Measurements from ENCODE around the gene MAML3.

MAML3 gene

GRCh38 chr4:139802931-139803330, 351.1 kb downstream of the MAML3 start:
- no peak for DNase-seq

- no peak for DNase-seq
Observed at GRCh38 chr4:139802488-139802887, 351.5 kb downstream of the MAML3 start.

GRCh38 chr4:139801895-139802294, 352.1 kb downstream of the MAML3 start:
- no peak for DNase-seq

- no peak for DNase-seq
Observed at GRCh38 chr4:139800082-139800481, 353.9 kb downstream of the MAML3 start.

- DNase-seq, result no peak
Observed at GRCh38 chr4:139799615-139800014, 354.4 kb downstream of the MAML3 start.

- no peak for DNase-seq
Observed at GRCh38 chr4:139798456-139798855, 355.5 kb downstream of the MAML3 start.

GRCh38 chr4:139797287-139797686, 356.7 kb downstream of the MAML3 start:
- DNase-seq, result no peak

GRCh38 chr4:139795527-139796314, 358.3 kb downstream of the MAML3 start:
- no peak for DNase-seq

- DNase-seq, result no peak
Observed at GRCh38 chr4:139794158-139794954, 359.6 kb downstream of the MAML3 start.

GRCh38 chr4:139791681-139792080, 362.3 kb downstream of the MAML3 start:
- no peak for DNase-seq

- no peak for DNase-seq
Observed at GRCh38 chr4:139790291-139790690, 363.7 kb downstream of the MAML3 start.

GRCh38 chr4:139789096-139789654, 364.8 kb downstream of the MAML3 start:
- DNase-seq, result no peak

GRCh38 chr4:139786494-139787354, 367.3 kb downstream of the MAML3 start:
- no peak for DNase-seq

GRCh38 chr4:139785356-139785755, 368.6 kb downstream of the MAML3 start:
- no peak for DNase-seq

- no peak for DNase-seq
Observed at GRCh38 chr4:139783741-139784484, 370.1 kb downstream of the MAML3 start.

GRCh38 chr4:139782926-139783522, 371.0 kb downstream of the MAML3 start:
- no peak for DNase-seq

- DNase-seq, result no peak
Observed at GRCh38 chr4:139781066-139781465, 372.9 kb downstream of the MAML3 start.

- DNase-seq, result no peak
Observed at GRCh38 chr4:139779691-139780090, 374.3 kb downstream of the MAML3 start.

- DNase-seq, result no peak
Observed at GRCh38 chr4:139777757-139778156, 376.2 kb downstream of the MAML3 start.

GRCh38 chr4:139776235-139776634, 377.7 kb downstream of the MAML3 start:
- no peak for DNase-seq

- no peak for DNase-seq
Observed at GRCh38 chr4:139774759-139775487, 379.1 kb downstream of the MAML3 start.
